NT2/D1 (cell line): ENCODE data around the gene GNA15.

Experiments used
- DNase-seq: peaks from one replicate; pipeline ENCODE4 v3.0.0-alpha.2; 2011; ENCODE audit warnings: low read depth, low spot score
- H3K27me3 ChIP-seq: 2 replicates; pipeline ENCODE4 v1.6.0; 2011; ENCODE audit warnings: mild to moderate bottlenecking; ENCODE audit not compliant: insufficient read length, insufficient read depth
- H3K36me3 ChIP-seq: 2 replicates; pipeline ENCODE4 v1.6.1; 2011; ENCODE audit warnings: mild to moderate bottlenecking, low read length, mixed read lengths; ENCODE audit not compliant: insufficient read depth, insufficient read length
- H3K4me1 ChIP-seq: 2 replicates; pipeline ENCODE4 v1.5.1; 2011; ENCODE audit not compliant: insufficient read depth, insufficient read length
- H3K4me3 ChIP-seq: 2 replicates; pipeline ENCODE4 v1.5.1; 2011; ENCODE audit warnings: low read depth; ENCODE audit not compliant: insufficient read length
- H3K9ac ChIP-seq: 2 replicates; pipeline ENCODE4 v1.6.0; 2011; ENCODE audit warnings: low read depth; ENCODE audit not compliant: insufficient read length
- H3K9me3 ChIP-seq: 2 replicates; pipeline ENCODE4 v1.5.1; 2011; ENCODE audit warnings: mild to moderate bottlenecking, low read length; ENCODE audit not compliant: insufficient read depth
- SUZ12 ChIP-seq: IDR thresholded peaks from 2 replicates; pipeline ENCODE4 v1.6.1; 2011; ENCODE audit not compliant: insufficient read length, insufficient read depth; ENCODE audit errors: extremely low read depth
- YY1 ChIP-seq: IDR thresholded peaks from 2 replicates; pipeline ENCODE4 v1.6.1; 2011; ENCODE audit not compliant: insufficient read length, insufficient read depth
- ZNF274 ChIP-seq: IDR thresholded peaks from 2 replicates; pipeline ENCODE4 v1.6.1; 2011; ENCODE audit warnings: mild to moderate bottlenecking, low read depth, low read length

GNA15 gene

GRCh38 chr19:3194106-3195087 lies 58.6 kb downstream of the GNA15 start:
- peaks cover 86% of the 10 kb centered on the region for H3K36me3 ChIP-seq
- H3K27me3 ChIP-seq: no peaks in the 10 kb centered on the region
- peaks cover 16% of the 10 kb centered on the region for H3K4me1 ChIP-seq
- TF ChIP-seq YY1 (no peak), SUZ12 (no peak), ZNF274 (no peak)
- H3K9ac ChIP-seq: no peak overlapping the region
- DNase-seq: no peak
- H3K9me3 ChIP-seq: no peaks in the 10 kb centered on the region
- H3K4me3 ChIP-seq: no peak overlapping the region

GRCh38 chr19:3196064-3196932 lies 60.5 kb downstream of the GNA15 start:
- DNase-seq: no peak
- Histone ChIP-seq H3K9ac (peak overlapping the region; percentile 56), H3K4me3 (no peak overlapping the region), H3K27me3 (no peaks in the 10 kb centered on the region), H3K4me1 (peaks cover 10% of the 10 kb centered on the region), H3K9me3 (no peaks in the 10 kb centered on the region), H3K36me3 (peaks cover 84% of the 10 kb centered on the region)
- TF ChIP-seq SUZ12 (no peak), ZNF274 (no peak), YY1 (no peak)

- H3K9ac ChIP-seq: peak overlapping the region; percentile 17
Observed at GRCh38 chr19:3196933-3197205, 61.0 kb downstream of the GNA15 start.

DNA sequence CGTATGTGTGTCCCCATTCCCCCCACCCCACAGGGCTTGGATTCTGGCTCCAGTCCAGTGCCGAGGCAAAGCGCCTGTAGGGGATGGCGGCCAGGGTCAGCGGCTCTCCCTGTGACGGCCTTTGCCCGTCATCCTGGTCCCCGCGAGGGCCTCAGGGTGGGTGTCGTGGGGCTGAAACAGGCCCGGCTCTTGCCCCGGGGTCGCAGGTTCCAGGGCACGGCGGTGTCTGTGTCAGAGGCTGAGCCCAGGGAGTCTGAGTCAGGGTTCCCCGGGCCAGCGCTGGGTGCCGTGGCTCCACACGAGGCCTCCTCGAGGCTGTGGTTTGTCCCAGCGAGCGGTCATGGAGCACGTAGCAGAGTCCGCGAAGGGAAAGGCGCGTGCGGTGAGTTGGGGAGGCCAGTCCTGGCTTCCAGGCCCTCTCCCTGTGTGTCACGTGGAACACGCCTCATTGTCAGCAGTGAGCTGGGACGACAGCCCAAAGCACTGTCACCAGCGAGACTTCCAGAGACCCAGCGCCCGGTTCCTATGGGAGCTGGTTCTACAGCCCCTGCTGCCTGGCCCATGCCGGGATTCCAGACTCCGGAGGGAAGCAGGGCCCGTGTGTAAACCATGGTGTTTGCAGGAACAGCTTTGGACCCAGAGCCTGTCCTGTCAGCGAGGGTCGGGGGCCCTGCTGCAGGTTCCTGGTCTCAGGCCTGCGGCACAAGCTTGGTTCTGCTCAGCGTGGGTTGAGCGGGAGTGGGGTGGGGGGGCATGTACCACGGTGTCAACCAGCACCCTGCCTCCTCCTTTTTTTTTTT lies 63.3 kb downstream of the GNA15 start:
- no peak for TF ChIP-seq ZNF274
- TF ChIP-seq SUZ12: no peak
- no peak for TF ChIP-seq YY1
- no peak overlapping the region for H3K4me3 ChIP-seq

More at GRCh38 chr19:3196933-3197205, 61.0 kb downstream of the GNA15 start:
- H3K9me3 ChIP-seq: no peaks in the 10 kb centered on the region
- no peak for DNase-seq
- H3K36me3 ChIP-seq: peaks cover 84% of the 10 kb centered on the region
- H3K4me3 ChIP-seq: no peak overlapping the region
- TF ChIP-seq SUZ12 (no peak), ZNF274 (no peak)
- no peaks in the 10 kb centered on the region for H3K27me3 ChIP-seq
- H3K4me1 ChIP-seq: peaks cover 10% of the 10 kb centered on the region

GRCh38 chr19:3201072-3201700 lies 65.4 kb downstream of the GNA15 start:
- Histone ChIP-seq H3K9ac (no peak overlapping the region), H3K4me1 (peaks cover 6% of the 10 kb centered on the region), H3K27me3 (no peaks in the 10 kb centered on the region), H3K36me3 (peaks cover 87% of the 10 kb centered on the region), H3K9me3 (no peaks in the 10 kb centered on the region), H3K4me3 (no peak overlapping the region)
- no peak for DNase-seq
- no peak for TF ChIP-seq YY1

More for the DNA sequence above, 63.3 kb downstream of the GNA15 start:
- Histone ChIP-seq H3K9ac (peak overlapping the region; percentile 51), H3K36me3 (peaks cover 84% of the 10 kb centered on the region), H3K4me1 (peaks cover 10% of the 10 kb centered on the region), H3K27me3 (no peaks in the 10 kb centered on the region), H3K9me3 (no peaks in the 10 kb centered on the region)
- DNase-seq: no peak

DNA sequence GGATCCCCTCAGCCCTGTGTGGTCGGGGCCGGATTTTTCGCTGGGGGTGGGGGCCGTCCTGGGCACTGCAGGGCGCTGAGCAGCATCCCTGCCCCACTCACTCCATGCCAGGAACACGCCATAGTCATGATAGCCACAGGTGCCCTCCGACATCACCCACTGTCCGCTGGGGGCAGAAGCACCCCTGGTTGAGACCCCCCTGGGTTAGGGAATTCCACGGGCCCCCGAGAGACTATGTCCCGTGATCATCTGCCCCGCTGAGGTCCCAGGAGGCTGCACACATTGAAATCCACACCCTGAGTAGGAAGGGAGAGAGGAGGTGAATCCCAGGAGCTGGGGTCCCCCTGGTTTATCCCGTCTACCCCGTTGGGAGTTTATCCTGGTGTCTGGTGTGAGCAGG lies 66.1 kb downstream of the GNA15 start:
- no peaks in the 10 kb centered on the region for H3K9me3 ChIP-seq
- DNase-seq: no peak
- peaks cover 2% of the 10 kb centered on the region for H3K4me1 ChIP-seq
- H3K9ac ChIP-seq: no peak overlapping the region
- no peaks in the 10 kb centered on the region for H3K27me3 ChIP-seq
- H3K4me3 ChIP-seq: no peak overlapping the region
- TF ChIP-seq ZNF274 (no peak), YY1 (no peak), SUZ12 (no peak)
- H3K36me3 ChIP-seq: peaks cover 85% of the 10 kb centered on the region
